OCI-LY1 (cell line): ENCODE data around the gene SDK2.

Experiments
- H2AFZ ChIP-seq: fragments of 200-600 bp; sonication (generic), shearing (Covaris generic); 2 replicates; pipeline ENCODE4 v1.6.0; 2014; ENCODE audit warnings: antibody characterized with exemption, mild to moderate bottlenecking, low read length
- H3F3A ChIP-seq: fragments of 200-600 bp; sonication (generic), shearing (Covaris generic); 2 replicates; pipeline ENCODE4 v1.6.0; 2014; ENCODE audit warnings: mild to moderate bottlenecking, antibody characterized with exemption, low read length, moderate library complexity; ENCODE audit not compliant: insufficient read depth
- H3K27ac ChIP-seq: fragments of 200-600 bp; sonication (generic); 2 replicates; pipeline ENCODE4 v1.5.1; 2014; ENCODE audit warnings: low read length, mixed run types, mild to moderate bottlenecking, low read depth; ENCODE audit not compliant: poor library complexity, severe bottlenecking
- H3K27me3 ChIP-seq: fragments of 200-600 bp; sonication (generic); 2 replicates; pipeline ENCODE4 v1.6.0; 2014; ENCODE audit warnings: antibody characterized with exemption, mild to moderate bottlenecking, low read length, moderate library complexity; ENCODE audit not compliant: insufficient read depth
- H3K36me3 ChIP-seq: fragments of 200-600 bp; sonication (generic); 2 replicates; pipeline ENCODE4 v1.6.1; 2014; ENCODE audit warnings: mild to moderate bottlenecking, antibody characterized with exemption, low read length, moderate library complexity, mixed read lengths; ENCODE audit not compliant: insufficient read depth
- H3K4me1 ChIP-seq: fragments of 200-600 bp; sonication (generic); 2 replicates; pipeline ENCODE4 v1.5.1; 2014; ENCODE audit warnings: mild to moderate bottlenecking, low read length, moderate library complexity; ENCODE audit not compliant: insufficient read depth, severe bottlenecking
- H3K4me2 ChIP-seq: fragments of 200-600 bp; sonication (generic), shearing (Covaris generic); 2 replicates; pipeline ENCODE4 v1.6.1; 2014; ENCODE audit warnings: low read length
- H3K4me3 ChIP-seq: fragments of 200-600 bp; sonication (generic); 2 replicates; pipeline ENCODE4 v1.5.1; 2014; ENCODE audit warnings: low read length, low read depth, mild to moderate bottlenecking, mixed read lengths; ENCODE audit not compliant: poor library complexity, severe bottlenecking
- H3K79me2 ChIP-seq: fragments of 200-600 bp; shearing (Covaris generic); 2 replicates; pipeline ENCODE4 v1.6.1; 2016; ENCODE audit warnings: mixed run types, low read length, mixed read lengths; ENCODE audit not compliant: insufficient read depth
- H3K9ac ChIP-seq: fragments of 200-600 bp; sonication (generic), shearing (Covaris generic); 2 replicates; pipeline ENCODE4 v1.6.1; 2014; ENCODE audit warnings: mild to moderate bottlenecking, low read length, mixed read lengths
- H3K9me2 ChIP-seq: fragments of 200-600 bp; sonication (generic), shearing (Covaris generic); 2 replicates; pipeline ENCODE4 v1.6.1; 2014; ENCODE audit warnings: low read depth, mild to moderate bottlenecking, low read length, mixed read lengths
- H3K9me3 ChIP-seq: fragments of 200-600 bp; shearing (Covaris generic); 2 replicates; pipeline ENCODE4 v1.6.1; 2014; ENCODE audit warnings: low read length, mixed read lengths
- H4K20me1 ChIP-seq: fragments of 200-600 bp; sonication (generic), shearing (Covaris generic); 2 replicates; pipeline ENCODE4 v1.6.0; 2016; ENCODE audit warnings: mild to moderate bottlenecking, low read length; ENCODE audit not compliant: insufficient read depth
- CTCF ChIP-seq: fragments of 200-600 bp; sonication (generic), shearing (Covaris generic); IDR thresholded peaks from 2 replicates; pipeline ENCODE4 v1.5.1; 2017; ENCODE audit warnings: mild to moderate bottlenecking, antibody characterized with exemption, low read length, moderate library complexity, mixed read lengths
- EZH2 ChIP-seq: fragments of 200-600 bp; sonication (generic), shearing (Covaris generic); IDR thresholded peaks from 2 replicates; pipeline ENCODE4 v1.8.0; 2017; ENCODE audit warnings: borderline replicate concordance, mixed run types, mild to moderate bottlenecking, antibody characterized with exemption, low read length, moderate library complexity, mixed read lengths

The SDK2 gene

GRCh38 chr17:73628642-73629552, 15.3 kb downstream of the SDK2 start:
- Histone ChIP-seq H3F3A (no peaks in the 10 kb centered on the region), H3K9ac (no peak overlapping the region), H3K4me3 (no peak overlapping the region), H2AFZ (no peak overlapping the region), H3K27me3 (no peaks in the 10 kb centered on the region), H3K9me2 (no peaks in the 10 kb centered on the region), H3K9me3 (no peaks in the 10 kb centered on the region), H3K27ac (no peak overlapping the region), H4K20me1 (no peaks in the 10 kb centered on the region), H3K36me3 (no peaks in the 10 kb centered on the region), H3K4me2 (no peak overlapping the region), H3K79me2 (no peaks in the 10 kb centered on the region), H3K4me1 (no peaks in the 10 kb centered on the region)
- TF ChIP-seq EZH2 = no peak
- no peak for TF ChIP-seq CTCF

GRCh38 chr17:73625991-73626673, 18.1 kb downstream of the SDK2 start:
- Histone ChIP-seq H3K9me3 (no peaks in the 10 kb centered on the region), H3K27me3 (no peaks in the 10 kb centered on the region), H3F3A (no peaks in the 10 kb centered on the region), H4K20me1 (no peaks in the 10 kb centered on the region), H3K9ac (no peak overlapping the region), H3K27ac (no peak overlapping the region), H2AFZ (no peak overlapping the region), H3K4me3 (no peak overlapping the region), H3K79me2 (no peaks in the 10 kb centered on the region), H3K4me1 (no peaks in the 10 kb centered on the region), H3K36me3 (no peaks in the 10 kb centered on the region), H3K9me2 (no peaks in the 10 kb centered on the region), H3K4me2 (no peak overlapping the region)
- TF ChIP-seq CTCF (no peak), EZH2 (no peak)

- no peak overlapping the region for H2AFZ ChIP-seq
- no peaks in the 10 kb centered on the region; the same call in 1 of the 2 replicates for H3K27me3 ChIP-seq
- TF ChIP-seq EZH2 (no peak), CTCF (no peak)
- H3F3A ChIP-seq = no peaks in the 10 kb centered on the region
- H3K9me2 ChIP-seq = no peaks in the 10 kb centered on the region
- H3K79me2 ChIP-seq = no peaks in the 10 kb centered on the region
- no peaks in the 10 kb centered on the region for H3K36me3 ChIP-seq
- no peak overlapping the region for H3K27ac ChIP-seq
- no peaks in the 10 kb centered on the region for H4K20me1 ChIP-seq
- H3K9me3 ChIP-seq = no peaks in the 10 kb centered on the region
- no peaks in the 10 kb centered on the region for H3K4me1 ChIP-seq
- H3K4me2 ChIP-seq = no peak overlapping the region
- H3K9ac ChIP-seq = no peak overlapping the region
- H3K4me3 ChIP-seq = no peak overlapping the region
Measured at GRCh38 chr17:73625006-73625405, 19.2 kb downstream of the SDK2 start.
